IPS DF 6.9 (cell line): ENCODE data around the gene RBM38.

ENCODE experiments used
- DNase-seq: peaks from one replicate; pipeline ENCODE4 v3.0.0-alpha.2; 2013; ENCODE audit warnings: low read depth, low spot score
- H3K27ac ChIP-seq: one replicate; pipeline ENCODE4 v1.5.1; 2013; ENCODE audit warnings: low read length, control low read depth
- H3K27me3 ChIP-seq: 2 replicates; pipeline ENCODE4 v1.6.1; 2013; ENCODE audit warnings: mild to moderate bottlenecking, low read length; ENCODE audit not compliant: control insufficient read depth, insufficient read depth
- H3K36me3 ChIP-seq: 2 replicates; pipeline ENCODE4 v1.6.1; 2013; ENCODE audit warnings: low read length; ENCODE audit not compliant: control insufficient read depth, insufficient read depth
- H3K4me1 ChIP-seq: 2 replicates; pipeline ENCODE4 v1.6.1; 2013; ENCODE audit warnings: low read length; ENCODE audit not compliant: control insufficient read depth, insufficient read depth
- H3K4me3 ChIP-seq: 2 replicates; pipeline ENCODE4 v1.5.1; 2013; ENCODE audit warnings: mild to moderate bottlenecking, low read length
- H3K9me3 ChIP-seq: 2 replicates; pipeline ENCODE4 v1.6.1; 2013; ENCODE audit warnings: low read length, inconsistent platforms; ENCODE audit not compliant: control insufficient read depth, insufficient read depth
- WGBS: extraction: QIAGEN DNeasy Blood & Tissue Kit; methylation state at CpG from one replicate; pipeline ENCODE4 v1.1.7; 2013; ENCODE audit warnings: mixed read lengths, missing lambda C conversion rate; ENCODE audit not compliant: insufficient read length, insufficient coverage; 5-methylcytosine and 5-hydroxymethylcytosine counted together

Gene RBM38

DNA sequence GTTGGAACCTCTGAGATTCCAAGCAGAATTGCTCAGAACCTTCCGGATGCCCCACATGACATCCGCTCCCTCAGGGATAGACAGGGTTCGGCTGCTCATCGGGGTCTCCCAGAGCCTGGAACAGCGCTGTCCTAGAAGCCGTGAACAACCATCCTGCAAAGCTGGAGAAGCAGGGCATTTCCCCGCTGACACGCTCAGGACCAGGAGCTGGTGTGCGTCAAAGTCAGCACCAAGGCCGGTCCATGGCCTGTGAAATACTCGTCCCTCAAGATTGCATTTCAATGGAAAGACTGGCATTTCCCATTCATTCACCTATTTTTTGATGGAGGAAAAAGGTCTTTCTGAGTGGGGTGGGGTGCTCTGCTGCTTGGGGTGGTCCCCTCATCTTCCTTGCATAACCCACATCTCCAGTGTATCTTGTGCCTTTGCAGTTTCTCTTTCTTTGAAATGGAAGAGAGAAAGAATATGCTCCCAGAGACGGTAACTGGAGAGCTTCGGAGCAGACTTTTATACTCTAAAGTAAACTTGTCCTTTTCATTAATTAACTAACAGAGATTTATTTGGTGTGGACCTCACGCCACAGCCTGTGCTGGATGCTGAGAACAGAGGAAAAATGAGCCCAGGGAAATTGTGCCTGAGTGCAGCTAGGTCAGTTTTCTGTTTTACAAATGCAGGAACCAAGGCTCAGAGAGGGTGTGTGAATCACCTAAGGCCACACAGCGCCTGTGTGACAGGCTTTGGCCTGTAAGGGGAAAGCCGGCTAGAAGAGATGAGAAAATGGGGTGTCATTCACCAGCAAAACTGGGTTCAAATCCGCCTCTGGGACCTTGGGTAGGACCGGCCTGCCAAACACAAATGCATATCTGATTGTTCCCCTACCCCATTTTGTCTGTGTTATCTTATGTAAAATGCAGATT, 52.4 kb downstream of the RBM38 start:
- no CpG with 5 or more reads among the region's 18 CpGs for WGBS
- DNase-seq = no peak
- no peaks in the 10 kb centered on the region for H3K36me3 ChIP-seq
- H3K4me1 ChIP-seq = no peaks in the 10 kb centered on the region; the same call in 1 of the 2 replicates
- H3K9me3 ChIP-seq = no peaks in the 10 kb centered on the region
- no peaks in the 10 kb centered on the region for H3K27me3 ChIP-seq
- no peak overlapping the region for H3K4me3 ChIP-seq
- H3K27ac ChIP-seq = no peak overlapping the region

- no CpG with 5 or more reads among the region's 16 CpGs for whole genome bisulfite sequencing
- Histone ChIP-seq H3K36me3 (no peaks in the 10 kb centered on the region), H3K27ac (no peak overlapping the region), H3K4me1 (no peaks in the 10 kb centered on the region; the same call in 1 of the 2 replicates), H3K4me3 (no peak overlapping the region), H3K9me3 (no peaks in the 10 kb centered on the region), H3K27me3 (no peaks in the 10 kb centered on the region)
- no peak for DNase-seq
Measured at GRCh38 chr20:57444394-57445048, 53.3 kb downstream of the RBM38 start.

DNA sequence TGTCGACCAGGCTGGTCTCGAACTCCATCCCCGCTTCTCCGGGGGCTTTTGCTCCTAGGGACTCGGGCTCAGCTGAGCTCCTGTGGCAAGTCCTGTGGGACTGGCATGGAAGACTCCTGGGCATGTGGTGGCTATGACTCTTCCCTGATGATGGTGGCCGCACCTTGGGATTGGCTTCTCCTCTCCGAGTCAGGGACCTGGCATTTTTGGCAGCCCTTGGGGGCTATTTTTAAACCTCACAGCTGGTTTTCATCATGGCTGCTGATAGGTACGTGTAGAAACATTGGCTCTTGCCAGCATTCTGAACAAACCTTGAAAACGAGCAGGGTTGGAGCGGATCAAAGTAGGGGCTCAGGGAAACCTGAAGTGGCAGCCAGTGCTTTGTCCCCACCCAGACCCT, 54.1 kb downstream of the RBM38 start:
- no peak for DNase-seq
- Histone ChIP-seq H3K27me3 (no peaks in the 10 kb centered on the region), H3K4me1 (no peaks in the 10 kb centered on the region; the same call in 1 of the 2 replicates), H3K4me3 (no peak overlapping the region), H3K36me3 (no peaks in the 10 kb centered on the region), H3K27ac (no peak overlapping the region), H3K9me3 (no peaks in the 10 kb centered on the region)
- no CpG with 5 or more reads among the region's 10 CpGs for WGBS

DNA sequence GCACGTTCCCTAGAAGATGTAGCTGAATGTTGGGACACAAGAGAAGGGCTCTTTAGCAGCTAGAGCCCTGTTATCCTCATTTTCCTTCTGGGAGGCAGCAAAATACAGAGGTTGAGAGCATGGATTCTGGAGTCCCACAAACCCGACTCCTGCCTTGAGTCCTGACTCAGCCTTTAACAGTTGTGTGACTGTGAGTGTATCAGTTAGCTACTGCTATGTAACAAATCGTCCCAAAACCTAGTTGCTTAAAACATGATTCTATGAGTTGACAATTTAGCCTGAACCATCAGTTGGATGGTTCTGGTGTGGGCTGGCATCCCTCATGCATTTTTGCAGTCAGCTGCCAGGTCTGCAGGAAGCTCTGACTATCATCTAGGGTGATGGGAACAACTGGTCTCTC, 54.6 kb downstream of the RBM38 start:
- no peak for DNase-seq
- Histone ChIP-seq H3K36me3 (no peaks in the 10 kb centered on the region), H3K27ac (no peak overlapping the region), H3K4me1 (no peaks in the 10 kb centered on the region; the same call in 1 of the 2 replicates), H3K9me3 (no peaks in the 10 kb centered on the region), H3K4me3 (no peak overlapping the region), H3K27me3 (no peaks in the 10 kb centered on the region)
- no CpG with 5 or more reads among the region's 3 CpGs for WGBS

DNA sequence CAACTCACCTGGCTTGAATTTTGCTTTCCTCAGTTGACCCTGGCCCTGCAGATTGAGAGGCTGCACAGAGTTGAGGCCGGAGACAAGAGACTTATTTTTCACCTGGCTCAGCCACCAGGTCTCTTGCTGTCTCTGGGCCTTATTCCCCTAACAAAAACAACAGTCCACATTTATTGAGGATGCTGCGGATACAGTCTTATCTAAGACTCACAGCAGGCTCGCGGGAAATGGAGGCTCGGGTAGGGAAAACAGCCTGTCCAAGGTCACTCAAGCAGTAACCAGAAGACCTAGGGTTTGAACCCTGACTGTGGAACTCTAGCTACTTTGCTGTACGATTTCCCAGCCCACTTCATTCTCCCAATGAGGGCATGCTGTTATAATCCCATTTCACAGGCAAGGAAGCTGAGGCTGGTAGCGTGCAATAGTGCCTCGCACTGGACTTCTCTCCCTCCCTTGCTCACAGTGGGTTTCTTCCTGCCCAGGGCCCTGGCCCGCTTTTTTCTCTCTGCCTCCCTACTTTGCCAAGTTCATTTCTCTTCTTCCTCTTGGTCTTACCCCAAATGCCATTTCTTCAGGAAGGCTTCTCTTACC, 57.7 kb downstream of the RBM38 start:
- Histone ChIP-seq H3K27ac (no peak overlapping the region), H3K36me3 (no peaks in the 10 kb centered on the region), H3K9me3 (no peaks in the 10 kb centered on the region), H3K27me3 (no peaks in the 10 kb centered on the region), H3K4me1 (no peaks in the 10 kb centered on the region; the same call in 1 of the 2 replicates), H3K4me3 (no peak overlapping the region)
- DNase-seq = no peak
- no CpG with 5 or more reads among the region's 9 CpGs for WGBS

- H3K36me3 ChIP-seq = no peaks in the 10 kb centered on the region
- no peak overlapping the region for H3K27ac ChIP-seq
- no peak overlapping the region for H3K4me3 ChIP-seq
- no peaks in the 10 kb centered on the region for H3K27me3 ChIP-seq
- no peaks in the 10 kb centered on the region for H3K4me1 ChIP-seq
- DNase-seq = no peak
- WGBS = no CpG with 5 or more reads among the region's 14 CpGs
- H3K9me3 ChIP-seq = no peaks in the 10 kb centered on the region
Measured at GRCh38 chr20:57449398-57450354, 58.5 kb downstream of the RBM38 start.

GRCh38 chr20:57450419-57450818, 59.2 kb downstream of the RBM38 start:
- no CpG with 5 or more reads among the region's 12 CpGs for WGBS
- Histone ChIP-seq H3K4me3 (no peak overlapping the region), H3K4me1 (no peaks in the 10 kb centered on the region), H3K36me3 (no peaks in the 10 kb centered on the region), H3K9me3 (no peaks in the 10 kb centered on the region), H3K27me3 (no peaks in the 10 kb centered on the region), H3K27ac (no peak overlapping the region)
- DNase-seq = no peak

DNA sequence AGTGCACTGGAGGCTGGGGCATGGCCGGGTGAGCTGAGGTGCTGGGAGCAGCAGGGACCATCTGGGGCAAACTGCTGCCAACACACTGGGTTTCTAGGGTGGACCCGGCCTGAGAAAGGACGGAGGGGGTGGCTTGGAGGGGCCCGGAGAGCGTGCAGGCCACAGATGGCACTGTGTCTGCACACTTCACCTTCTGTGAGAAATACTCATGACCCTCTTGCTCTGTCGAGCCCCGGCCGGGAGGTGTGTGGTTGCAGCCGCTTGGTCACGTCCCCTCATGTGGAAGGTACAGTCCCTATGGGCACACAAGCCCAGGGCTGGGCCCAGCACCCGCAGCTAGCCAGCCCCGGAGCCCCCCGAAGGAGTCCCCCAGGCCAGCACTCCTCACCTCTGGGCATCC, 59.7 kb downstream of the RBM38 start:
- Histone ChIP-seq H3K36me3 (no peaks in the 10 kb centered on the region), H3K4me1 (no peaks in the 10 kb centered on the region), H3K9me3 (no peaks in the 10 kb centered on the region), H3K27me3 (no peaks in the 10 kb centered on the region), H3K27ac (no peak overlapping the region), H3K4me3 (no peak overlapping the region)
- no CpG with 5 or more reads among the region's 13 CpGs for WGBS
- DNase-seq = no peak

DNA sequence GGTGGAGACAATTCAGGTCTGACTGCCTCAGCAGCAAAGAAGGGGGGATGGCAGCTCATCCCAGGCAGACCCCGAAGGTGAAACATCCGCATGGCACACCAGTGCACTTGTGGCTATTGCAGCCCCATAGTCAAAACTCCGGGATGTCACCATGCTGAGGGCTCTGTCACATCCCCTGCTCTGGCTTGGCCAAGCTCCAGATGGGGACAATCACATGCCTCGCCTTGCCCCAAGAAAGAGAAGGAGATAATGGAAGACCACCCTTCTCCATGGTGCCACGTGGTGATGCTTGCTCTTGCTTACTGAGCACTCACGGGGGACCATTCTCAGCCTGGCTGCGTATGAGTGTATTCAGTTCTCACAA, 60.2 kb downstream of the RBM38 start:
- WGBS = no CpG with 5 or more reads among the region's 7 CpGs
- no peak for DNase-seq
- H3K4me1 ChIP-seq = no peaks in the 10 kb centered on the region
- H3K4me3 ChIP-seq = no peak overlapping the region
- H3K9me3 ChIP-seq = no peaks in the 10 kb centered on the region
- H3K27ac ChIP-seq = no peak overlapping the region
- no peaks in the 10 kb centered on the region for H3K27me3 ChIP-seq
- H3K36me3 ChIP-seq = no peaks in the 10 kb centered on the region
